SJSA1 (cell line): Measurements from ENCODE around the gene CNTNAP2. TPM values are rescaled to one million over a fixed set of nuclear protein-coding genes. Genes with fewer than 3 reads are reported as not detected.

ENCODE experiments used
- DNase-seq, 2 experiments: peaks; one replicate each; pipeline ENCODE4 v3.0.0-alpha.2; 2015 to 2020; ENCODE audit warnings: low spot score in 2 of 2, low read depth in 1 of 2
- H3K27ac ChIP-seq: fragments of 250-450 bp; sonication (Bioruptor Pico); 2 replicates; pipeline ENCODE4 v1.5.1; 2020; ENCODE audit warnings: mild to moderate bottlenecking, moderate library complexity
- H3K27me3 ChIP-seq: fragments of 250-450 bp; sonication (Bioruptor Pico); replicated peaks from 2 replicates; pipeline ENCODE4 v1.5.1; 2020; ENCODE audit warnings: mild to moderate bottlenecking, moderate library complexity
- H3K36me3 ChIP-seq: fragments of 250-450 bp; sonication (Bioruptor Pico); 2 replicates; pipeline ENCODE4 v1.5.1; 2020; ENCODE audit warnings: mild to moderate bottlenecking
- H3K4me1 ChIP-seq: fragments of 250-450 bp; sonication (Bioruptor Pico); replicated peaks from 2 replicates; pipeline ENCODE4 v1.6.1; 2021; ENCODE audit warnings: mild to moderate bottlenecking
- H3K4me3 ChIP-seq: fragments of 250-450 bp; sonication (Bioruptor Pico); 2 replicates; pipeline ENCODE4 v1.5.1; 2020; ENCODE audit warnings: mild to moderate bottlenecking
- H3K9me3 ChIP-seq: fragments of 250-450 bp; sonication (Bioruptor Pico); replicated peaks from 2 replicates; pipeline ENCODE4 v1.5.1; 2020; ENCODE audit warnings: mild to moderate bottlenecking
- total RNA-seq: library from RNA; depleted of rRNA; stranded (reverse); fragments of >200 nt; shearing (Covaris generic); gene quantifications from 2 replicates; pipeline ENCODE4 v1.2.3, GENCODE V29; 2014

CNTNAP2 gene
- total RNA-seq, 1 experiment from 2014 or later, result 0.29 TPM

- Histone ChIP-seq H3K4me1 (no peaks in the 10 kb centered on the region), H3K27ac (no peak overlapping the region), H3K9me3 (no peaks in the 10 kb centered on the region), H3K27me3 (peaks cover 4% of the 10 kb centered on the region; the same call in 1 of the 2 replicates), H3K4me3 (no peak overlapping the region), H3K36me3 (no peaks in the 10 kb centered on the region)
- DNase-seq, result no peak
Observed at GRCh38 chr7:148466120-148466519, 2349.5 kb downstream of the CNTNAP2 start.

DNA sequence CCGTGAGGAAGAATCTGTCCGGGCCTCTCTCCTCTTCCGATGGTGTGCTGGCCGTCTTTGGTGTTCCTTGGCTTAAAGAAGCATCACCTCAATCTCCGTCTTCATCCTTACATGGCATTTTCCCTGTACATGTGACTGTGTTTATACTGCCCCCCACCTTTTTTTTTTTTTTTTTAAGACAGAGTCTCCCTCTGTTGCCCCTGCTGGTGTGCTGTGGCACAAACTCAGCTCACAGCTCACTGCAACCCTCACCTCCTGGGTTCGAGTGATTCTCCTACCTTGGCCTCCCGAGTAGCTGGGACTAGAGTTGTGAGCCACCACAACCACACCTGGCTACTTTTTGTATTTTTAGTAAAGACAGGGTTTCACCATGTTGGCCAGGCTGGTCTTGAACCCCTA lies 2352.1 kb downstream of the CNTNAP2 start:
- Histone ChIP-seq H3K9me3 (no peaks in the 10 kb centered on the region), H3K4me3 (no peak overlapping the region), H3K27ac (no peak overlapping the region), H3K4me1 (no peaks in the 10 kb centered on the region), H3K36me3 (no peaks in the 10 kb centered on the region), H3K27me3 (peaks cover 4% of the 10 kb centered on the region; the same call in 1 of the 2 replicates)
- no peak for DNase-seq
